GM19467 (cell line): ENCODE data around the gene MEOX1.
"Not testable (repeated sequence)": the region's sequence is repeated elsewhere in the genome, so short reads cannot be mapped to it uniquely, and the experiment has no call there.

ENCODE experiments used
- ATAC-seq: cut with Tn5 transposase; IDR thresholded peaks from one replicate; pipeline ENCODE4 v1.9.1; 2021; ENCODE audit warnings: mild to moderate bottlenecking, moderate library complexity; ENCODE audit not compliant: unreplicated experiment

The MEOX1 gene

DNA sequence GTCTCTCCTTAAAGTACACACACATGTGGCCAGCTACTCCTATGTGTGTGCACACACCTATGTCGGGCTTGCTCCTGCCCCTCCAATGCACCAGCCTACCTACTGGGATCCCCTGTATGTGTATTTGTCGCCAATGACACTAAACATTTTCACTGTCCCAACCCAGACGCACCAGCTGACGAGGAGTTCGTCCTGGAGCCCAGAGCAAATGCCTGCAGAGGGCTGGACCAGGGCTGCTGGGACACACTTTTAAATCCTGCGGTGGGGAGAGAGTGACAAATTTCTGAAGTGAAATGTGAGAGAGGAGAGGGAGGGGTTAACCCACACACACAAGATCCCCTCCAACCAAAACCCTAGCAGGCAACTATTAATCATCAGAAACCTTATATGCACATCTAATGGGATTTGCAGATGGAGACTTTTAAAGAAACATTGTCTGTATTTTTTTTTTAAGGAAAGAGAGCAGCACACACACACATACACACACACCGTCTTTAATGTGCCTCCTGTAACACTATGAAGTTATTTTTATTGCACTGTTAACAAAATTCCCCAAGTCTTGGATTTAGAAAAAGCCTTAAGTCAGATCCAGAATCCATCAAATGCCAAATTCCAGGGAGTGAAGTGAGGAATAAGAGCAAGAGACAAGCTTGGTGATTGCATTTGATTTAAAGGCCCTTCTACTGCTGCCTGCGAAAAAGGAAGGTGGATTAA lies at the start of gene MEOX1:
TSS of gene MEOX1 (minus strand) at position 224 of the 714 bp plus-strand sequence. CDS start 388 bp downstream, outside the sequence.
- no peak for ATAC-seq

DNA sequence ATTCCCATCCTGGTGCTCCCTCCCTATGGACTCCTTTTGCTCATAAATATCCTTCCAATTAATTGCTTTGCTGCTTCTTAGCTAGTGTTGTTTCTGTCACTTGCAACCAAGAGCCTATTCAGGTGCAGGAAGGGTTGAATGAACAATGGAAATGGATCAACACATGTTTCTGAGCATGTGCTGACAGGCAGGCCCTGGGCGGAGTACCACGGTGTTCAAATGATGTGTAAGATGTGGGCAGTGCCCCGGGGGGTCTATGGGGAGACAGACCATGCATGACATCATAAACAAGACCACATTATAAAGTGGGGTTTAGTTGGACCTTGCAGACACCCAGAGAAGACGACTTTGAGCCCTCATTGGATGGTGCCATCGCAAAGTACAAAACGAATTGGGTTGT lies 48.4 kb upstream of the MEOX1 start:
- ATAC-seq: no peak

DNA sequence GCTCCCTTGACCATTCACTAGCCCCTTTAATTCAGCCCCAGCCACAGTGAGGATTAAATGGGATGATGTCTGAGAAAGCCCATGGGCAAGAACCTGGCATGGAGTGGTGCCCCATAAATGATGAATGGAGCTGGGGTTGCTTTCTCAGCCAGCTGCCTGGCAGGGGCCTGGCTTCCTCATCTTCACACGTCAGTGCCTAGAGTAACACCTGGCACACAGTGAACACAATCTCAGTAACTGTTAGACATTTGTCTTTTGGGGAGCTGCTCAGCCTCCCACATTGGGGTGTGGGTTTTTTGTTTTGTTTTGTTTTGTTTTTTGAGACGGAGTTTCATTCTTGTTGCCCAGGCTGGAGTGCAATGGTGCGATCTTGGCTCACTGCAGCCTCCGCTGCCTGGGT lies 47.5 kb upstream of the MEOX1 start:
- ATAC-seq: no peak

DNA sequence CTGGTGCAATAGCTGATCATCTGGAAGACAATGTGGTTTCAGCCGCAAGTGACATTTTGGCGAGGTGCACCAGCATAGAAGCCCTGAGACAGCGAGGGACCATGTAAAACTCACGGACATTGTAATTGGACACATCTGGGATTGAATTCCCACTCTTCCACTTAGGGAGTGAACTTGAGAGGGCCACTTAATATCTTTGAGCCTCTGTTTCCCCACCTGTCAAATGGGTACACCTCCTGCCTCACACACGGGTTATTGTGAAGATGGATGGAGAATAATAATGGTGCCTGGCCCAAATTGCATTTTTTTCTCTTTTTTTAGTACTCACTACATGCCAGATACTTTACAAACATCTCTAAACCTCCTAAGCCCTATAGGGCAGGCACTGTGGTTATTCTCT lies 45.5 kb upstream of the MEOX1 start:
- ATAC-seq: no peak

DNA sequence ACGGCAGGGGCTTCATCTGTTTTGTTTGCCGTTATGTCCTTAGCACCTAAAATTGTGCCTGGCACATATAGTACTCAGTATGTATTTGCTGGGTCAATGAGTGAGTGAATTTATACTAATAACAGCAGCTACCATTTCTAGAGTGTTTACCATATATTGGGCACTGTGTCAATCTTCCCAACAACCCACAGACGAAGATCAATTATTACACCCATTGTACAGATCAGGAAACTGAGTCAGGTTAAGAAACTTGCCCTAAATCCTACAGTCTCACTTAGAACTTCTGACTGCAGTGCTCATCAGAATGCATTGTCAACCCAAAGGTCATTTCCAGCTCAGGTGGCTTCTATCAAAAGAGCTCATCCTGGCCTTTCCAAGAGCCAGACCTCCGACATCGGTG lies 44.5 kb upstream of the MEOX1 start:
- ATAC-seq: no peak

DNA sequence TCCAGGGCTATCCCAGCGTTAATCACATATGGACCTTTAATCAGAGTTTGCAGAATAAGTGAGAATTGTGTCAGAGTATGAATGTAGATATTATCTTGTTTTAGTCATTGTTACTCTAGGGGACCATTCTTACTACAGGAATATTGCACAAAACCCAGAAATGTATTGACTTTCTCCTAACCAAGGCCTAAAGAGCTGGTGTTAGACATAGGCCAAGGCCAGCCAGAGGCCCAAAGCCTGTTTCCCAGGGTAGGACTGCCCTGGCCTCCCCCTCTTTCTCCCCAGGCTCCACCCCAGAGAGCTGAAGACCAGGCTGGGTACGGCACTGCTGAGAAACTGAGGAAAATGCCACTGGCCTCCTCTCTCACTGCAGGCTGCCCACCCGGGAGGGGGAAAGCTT lies 41.9 kb upstream of the MEOX1 start:
- no peak for ATAC-seq

DNA sequence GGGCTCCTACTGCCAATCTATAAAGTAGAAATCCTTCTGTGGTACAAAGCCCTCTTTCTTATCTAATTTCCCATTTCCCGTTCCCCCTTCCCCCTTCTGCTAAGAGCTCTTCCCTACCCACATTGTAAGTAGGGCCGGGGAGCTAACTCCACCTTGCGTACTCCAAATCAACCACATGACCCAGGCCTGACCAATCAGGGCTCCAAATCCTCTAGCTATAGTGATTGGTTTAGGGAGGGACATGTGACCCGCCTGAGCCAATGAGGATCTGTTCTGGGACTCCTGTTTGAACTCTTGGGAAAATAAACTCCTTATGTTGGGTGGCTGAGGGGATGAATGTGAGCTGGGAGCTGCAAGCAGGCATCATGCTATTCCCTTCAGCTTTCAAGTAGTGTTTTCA lies 40.9 kb upstream of the MEOX1 start:
- no peak for ATAC-seq

DNA sequence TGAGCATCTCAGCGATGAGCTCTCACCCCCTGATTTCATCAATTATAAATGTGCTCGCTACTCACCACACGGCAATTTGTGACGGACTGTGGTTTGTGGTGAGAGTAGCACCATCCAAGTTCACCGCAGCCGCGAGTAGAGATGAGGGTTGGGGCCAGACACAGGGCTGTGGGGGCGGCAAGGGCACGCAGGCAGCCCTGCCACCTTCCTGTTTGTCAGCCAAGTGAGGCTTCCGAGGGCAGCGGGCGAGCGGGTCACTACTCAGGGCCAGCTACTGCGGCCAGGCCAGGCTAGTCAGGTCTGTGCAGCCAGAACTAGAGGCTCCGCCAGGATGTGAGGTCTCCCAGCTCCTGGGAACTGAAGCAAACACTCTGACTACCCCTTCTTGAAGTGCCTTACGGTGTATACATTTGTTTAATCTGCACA lies 39.6 kb upstream of the MEOX1 start:
- peak; percentile 69 for ATAC-seq

DNA sequence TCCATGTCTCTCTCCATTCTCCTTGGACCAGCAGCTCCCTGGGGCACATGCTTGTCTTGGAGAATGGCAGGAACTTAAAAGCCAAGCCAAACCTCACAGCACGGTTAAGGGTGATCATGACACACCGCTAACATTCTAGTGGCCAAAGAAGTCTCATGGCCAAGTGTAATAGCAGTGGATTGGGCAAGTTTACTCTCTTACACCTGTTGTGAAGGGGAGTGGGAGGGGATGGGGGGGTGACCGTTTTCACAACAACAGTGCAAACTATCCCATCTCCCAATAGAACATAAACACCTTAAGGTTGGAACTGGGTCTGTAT lies 37.7 kb upstream of the MEOX1 start:
- no peak for ATAC-seq

DNA sequence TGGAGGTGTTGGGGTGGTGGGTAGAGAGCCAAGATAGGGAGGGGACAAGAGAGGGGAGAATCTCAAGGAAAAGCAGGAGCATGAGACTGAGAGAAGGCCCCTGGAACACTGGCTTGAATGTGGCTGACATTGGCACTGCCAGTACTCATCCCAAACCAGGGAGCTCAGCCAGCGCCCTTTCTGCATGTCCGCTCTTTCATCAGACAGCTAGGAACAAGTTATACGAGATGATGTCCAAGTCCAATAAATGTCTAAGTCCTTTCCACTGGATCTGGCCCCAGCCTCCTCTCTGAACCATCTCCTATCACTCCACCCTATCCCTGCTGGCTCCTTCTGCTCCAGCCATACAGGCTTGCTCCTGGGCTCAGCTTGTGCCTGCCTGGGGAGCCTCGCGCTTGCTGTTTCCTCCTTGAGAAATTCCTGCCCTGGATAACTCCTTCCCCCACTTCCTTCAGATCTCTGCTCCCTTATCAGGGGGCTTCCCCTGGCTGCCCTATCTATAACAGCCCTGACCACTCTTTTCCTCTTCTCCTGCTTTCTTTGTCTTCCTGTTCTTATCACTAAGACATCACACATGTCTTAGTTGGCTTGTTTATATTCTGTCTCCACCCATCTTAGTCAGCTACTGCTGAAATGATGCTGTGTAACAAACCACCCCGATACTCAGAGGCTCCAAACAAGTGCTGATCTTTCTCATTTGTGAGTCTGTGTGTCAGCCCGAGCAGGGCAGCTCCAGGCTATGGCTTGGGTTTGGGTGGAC lies 37.1 kb upstream of the MEOX1 start:
- ATAC-seq: no peak

DNA sequence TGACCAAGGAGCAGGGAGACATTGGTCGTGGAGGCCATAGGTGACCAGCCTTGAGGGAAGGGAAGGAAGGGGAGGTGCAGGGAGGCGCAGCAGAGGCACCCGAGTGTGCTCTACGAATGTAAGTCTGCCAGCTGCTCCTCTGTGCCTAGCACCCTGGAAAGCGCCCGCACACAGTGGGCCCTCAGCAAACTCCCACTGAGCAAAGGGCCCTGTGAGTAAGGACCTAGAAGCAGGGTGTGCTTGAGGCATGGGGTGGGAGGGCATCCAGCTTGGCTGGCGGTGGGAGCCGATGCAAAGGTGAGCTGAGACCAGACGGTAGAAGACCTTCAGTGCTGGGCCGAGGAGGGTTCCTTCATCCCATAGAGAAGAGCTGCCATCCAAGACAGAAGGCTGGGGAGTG lies 36.2 kb upstream of the MEOX1 start:
- ATAC-seq: no peak

DNA sequence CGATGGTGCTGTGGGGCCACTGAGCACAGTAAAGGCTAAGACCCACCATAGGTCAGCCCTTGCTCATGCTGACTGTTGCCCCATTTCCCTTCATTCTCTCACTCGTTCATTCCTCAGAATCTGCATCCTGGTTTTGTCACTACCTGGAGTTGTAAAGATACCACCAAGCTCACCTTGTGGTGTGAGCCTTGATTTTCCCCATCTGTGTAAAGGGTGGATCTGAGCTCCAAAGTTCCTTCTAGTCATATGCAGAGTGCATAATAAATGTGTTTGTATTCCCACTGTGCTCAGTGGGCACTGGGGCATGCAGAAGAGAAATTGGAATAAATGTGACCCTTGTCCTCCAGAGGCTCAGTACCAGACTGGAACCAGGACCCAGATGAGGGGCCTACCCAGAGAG lies 35.2 kb upstream of the MEOX1 start:
- no peak for ATAC-seq

DNA sequence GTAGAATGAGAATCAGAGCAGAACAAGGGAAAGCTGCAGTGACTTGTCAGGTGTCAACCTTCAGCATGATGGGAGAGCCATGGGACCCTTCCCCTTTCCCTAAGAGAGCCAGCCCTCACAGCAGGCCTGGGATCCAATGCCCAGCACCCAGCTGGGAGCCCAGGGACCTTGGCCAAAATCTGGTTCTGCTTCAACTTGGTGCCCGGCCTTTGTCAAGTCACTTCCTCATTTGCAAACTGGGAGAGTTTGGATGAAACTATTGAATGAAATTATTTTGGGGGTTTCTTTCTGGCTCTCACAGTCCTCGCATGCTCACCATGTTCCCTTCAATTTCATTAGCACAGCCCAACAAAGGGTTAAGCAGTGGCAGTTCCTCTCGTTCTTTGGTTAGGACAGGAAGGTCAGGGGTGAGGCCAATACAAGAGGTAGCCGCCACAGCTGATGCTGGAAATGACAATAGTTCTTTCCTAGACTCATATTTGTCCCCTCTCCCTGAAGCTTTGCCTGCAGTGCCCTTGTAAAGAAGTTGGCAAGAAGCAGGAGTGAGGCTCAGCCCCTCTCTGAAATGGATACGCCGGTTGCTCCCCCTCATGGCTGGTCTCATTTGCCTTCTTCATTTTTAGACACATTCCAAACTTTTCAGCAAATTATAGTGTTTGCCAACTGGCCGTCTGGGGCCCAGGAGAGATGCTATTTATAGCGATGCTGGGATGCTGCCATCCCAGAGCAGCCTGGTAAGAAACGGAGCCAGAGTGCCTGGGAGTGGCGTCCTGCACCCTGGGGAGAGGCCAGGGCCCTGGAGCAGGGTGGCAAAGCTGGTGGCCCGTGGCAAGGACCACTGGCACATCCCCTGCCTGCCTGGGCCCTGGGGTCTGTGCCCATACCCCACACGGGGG lies 34.5 kb upstream of the MEOX1 start:
- ATAC-seq: no peak

DNA sequence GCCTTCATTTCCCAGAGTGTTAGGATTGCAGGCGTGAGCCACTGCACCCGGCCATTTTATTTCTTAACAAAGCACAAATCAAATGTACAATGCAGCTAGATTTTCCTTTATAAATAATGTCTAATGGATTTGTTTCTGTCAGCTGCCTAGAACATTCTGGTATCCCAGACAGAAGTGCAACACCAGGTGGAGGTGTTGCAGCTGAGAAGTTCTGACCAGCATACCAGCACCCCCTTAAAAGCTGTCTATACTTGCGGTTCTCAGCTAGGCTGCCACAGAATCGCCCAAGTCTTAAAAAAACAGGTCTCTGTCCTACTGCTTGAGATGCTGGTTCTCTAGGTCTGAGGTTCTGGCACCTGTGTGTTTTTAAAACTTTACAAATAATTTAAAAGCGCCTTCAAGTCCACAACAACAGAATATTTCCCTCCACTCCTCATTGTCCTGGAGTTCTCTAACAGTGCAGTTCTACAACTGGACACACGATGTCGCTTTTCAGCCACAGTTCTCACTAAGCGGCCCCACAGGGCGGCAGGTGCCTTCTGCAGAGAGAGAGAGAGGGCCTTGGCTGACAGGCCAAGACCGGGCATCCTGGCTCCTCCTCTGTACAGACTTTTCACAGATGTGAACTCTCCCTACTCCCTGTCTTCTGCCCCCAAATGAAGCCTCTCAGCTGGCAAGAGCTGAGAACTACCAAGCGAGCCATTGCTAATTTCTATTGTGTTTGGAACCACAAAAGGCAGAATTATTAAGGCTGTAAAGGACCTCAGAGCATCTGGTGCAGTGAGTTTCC lies 32.6 kb upstream of the MEOX1 start:
- no peak for ATAC-seq

DNA sequence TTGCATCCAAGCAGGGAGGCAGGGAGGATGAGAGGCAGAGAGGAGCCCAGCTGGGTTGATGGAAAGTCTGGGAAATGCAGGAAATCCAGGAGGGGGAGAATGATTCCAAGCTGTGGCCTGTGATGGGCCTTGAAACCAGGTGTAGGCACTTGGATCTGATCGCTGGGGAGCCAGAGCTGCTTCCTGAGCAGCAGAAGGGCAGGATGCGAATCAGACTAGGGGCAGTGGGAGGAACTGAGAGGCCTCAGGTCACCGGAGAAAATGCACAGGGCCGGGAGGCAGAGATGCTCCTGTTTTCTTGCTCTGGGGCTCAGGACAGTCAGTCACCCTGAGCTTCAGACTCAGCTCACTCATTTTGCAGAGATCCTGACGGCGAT lies 29.6 kb upstream of the MEOX1 start:
- no peak for ATAC-seq

DNA sequence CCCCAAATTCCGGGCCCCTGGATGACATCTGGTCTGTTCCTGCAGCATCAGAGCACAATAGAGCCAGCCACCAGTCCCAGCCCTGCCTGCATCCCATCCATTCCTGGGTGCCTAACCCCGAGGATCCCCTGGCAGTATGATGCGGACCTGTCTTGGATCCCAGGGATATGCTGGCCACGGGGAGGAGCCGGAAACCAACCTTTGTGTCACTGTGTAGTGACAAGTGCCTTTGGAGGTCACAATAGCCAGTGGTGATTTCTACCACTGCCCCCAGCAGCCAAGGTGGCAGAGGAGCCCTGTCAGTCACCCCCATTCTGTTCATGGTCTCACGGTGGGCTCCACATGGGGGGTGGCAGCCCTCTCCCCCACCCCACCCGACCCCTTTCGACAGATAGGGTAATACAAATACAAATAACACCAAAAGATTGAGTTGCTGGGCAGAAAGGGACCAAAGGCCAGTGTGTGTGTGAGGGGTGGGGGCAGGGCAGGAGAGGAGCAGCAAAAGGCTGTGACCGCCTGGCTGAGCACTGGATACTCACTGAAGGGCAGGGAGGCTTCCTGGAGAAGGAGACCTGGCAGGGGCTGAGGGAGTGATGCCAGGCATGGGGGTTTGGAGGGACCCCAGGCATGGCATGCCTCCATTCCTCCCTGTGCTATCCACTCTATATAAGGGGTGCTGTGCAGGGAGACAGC lies 29.0 kb upstream of the MEOX1 start:
- no peak for ATAC-seq

DNA sequence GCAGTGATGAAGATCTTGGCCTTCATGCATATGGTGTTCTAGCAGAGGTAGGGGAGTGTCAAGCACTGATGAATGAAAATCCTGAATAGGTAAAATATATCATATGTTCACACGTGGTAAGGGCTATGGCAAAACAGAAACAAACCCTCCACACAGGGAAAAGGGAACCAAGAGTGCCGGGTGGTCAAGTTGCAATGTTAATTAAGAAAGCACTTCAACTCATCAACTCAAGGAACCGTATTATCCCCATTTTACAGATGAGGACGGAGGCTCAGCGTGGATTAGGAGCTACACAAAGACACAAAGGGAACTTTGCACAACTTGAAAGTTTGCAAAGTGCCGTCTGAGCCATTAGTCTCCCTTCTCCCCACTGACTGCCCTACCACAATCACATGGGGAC lies 28.1 kb upstream of the MEOX1 start:
- no peak for ATAC-seq

DNA sequence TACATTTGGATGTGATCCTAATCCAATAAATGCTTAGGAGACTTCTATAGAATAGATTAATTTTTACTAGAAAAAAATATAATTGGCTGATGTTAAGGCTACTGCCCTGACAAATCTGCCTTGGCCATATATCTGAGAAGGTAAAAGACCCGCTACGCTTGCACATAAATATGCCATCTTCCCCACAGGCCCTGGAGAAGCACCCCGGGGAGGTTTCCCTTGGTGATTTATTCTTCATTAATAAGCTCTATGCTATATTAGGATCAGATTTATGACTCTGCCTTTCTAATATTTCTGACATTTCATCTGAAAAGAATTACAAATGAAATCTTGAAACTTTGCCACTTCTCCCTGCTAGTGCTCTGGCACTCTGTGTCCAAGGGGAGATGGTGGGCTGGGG lies 27.4 kb upstream of the MEOX1 start:
- no peak for ATAC-seq

DNA sequence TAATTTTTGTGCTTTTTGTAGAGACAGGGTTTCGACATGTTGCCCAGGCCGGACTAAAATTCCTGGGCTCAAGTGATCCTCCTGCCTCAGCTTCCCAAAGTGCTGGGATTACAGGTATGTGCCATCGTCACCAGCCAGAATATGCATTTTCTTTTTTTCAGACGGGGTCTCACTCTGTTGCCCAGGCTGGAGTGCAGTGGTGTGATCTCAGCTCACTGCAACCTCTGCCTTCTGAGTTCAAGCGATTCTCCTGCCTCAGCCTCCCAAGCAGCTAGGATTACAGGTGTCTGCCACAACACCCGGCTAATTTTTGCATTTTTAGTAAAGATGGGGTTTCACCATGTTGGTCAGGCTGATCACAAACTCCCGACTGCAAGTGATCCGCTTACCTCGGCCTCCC lies 25.2 kb upstream of the MEOX1 start:
- not testable (repeated sequence) for ATAC-seq

DNA sequence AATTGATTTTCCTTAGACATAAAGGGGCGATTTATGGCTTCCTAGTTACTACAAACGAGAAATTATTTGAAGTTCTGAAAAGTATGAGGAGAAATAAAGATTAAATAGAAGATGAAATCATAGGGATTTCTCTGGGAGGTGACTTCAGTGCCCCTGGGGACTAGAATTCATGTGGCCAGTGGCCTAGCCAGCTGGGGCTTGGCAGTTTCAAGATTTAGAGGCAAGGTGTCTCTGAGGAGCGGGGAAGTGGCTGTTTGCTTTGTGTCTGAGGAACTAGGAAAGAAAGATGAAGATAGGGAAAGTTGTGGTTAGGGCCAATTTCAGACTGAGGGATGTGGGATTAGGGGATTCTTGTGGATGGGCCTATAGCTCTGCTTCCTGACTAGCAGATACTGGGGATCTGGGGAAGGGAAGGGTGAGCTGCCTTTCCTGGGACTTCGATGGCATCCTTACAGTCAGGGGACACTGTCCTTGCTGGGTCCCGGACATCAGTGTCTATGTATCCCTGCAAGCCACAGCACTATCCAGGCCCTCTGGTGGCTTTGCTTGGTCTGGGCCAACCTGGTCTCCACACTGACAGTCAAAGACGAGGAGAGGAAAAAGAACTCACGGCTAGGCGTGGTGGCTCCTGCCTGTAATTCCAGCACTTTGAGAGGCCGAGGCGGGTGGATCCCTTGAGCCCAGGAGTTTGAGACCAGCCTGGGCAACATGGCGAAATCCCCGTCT lies 22.4 kb upstream of the MEOX1 start:
- ATAC-seq: no peak
